ENCODE measurements around the gene TMIGD3. TPM values are rescaled to one million over a fixed set of nuclear protein-coding genes. Genes with fewer than 3 reads are reported as not detected.

Gene TMIGD3
- total and polyA plus RNA-seq, 2 of the 4 experiments (the other 2 are of a cell fraction), result under 0.01 to 0.12 TPM

GRCh38 chr1:111465754-111466153, 37.7 kb downstream of the TMIGD3 start:
- Histone ChIP-seq H2BK5ac (ENCODE audit: low read depth, low read length, poor library complexity, severe bottlenecking) (no peak overlapping the region), H4K20me1 (ENCODE audit: insufficient read depth, low read length) (peaks cover 9% of the 10 kb centered on the region; the same call in 1 of the 2 replicates), H3K36me3 (ENCODE audit: control insufficient read depth, insufficient read depth, low read length) (peaks cover 16% of the 10 kb centered on the region), H2AFZ (replicated peaks; ENCODE audit: low read length, poor library complexity) (no peak overlapping the region), H2AK9ac (replicated peaks; ENCODE audit: low read depth, low read length, poor library complexity) (no peak overlapping the region), H3K14ac (replicated peaks; ENCODE audit: low read depth, low read length) (no peak overlapping the region), H4K91ac (ENCODE audit: insufficient read depth, low read depth, low read length) (no peak overlapping the region), H3K56ac (ENCODE audit: extremely low read depth, insufficient read depth, low read length) (no peak overlapping the region), H3K18ac (ENCODE audit: low read depth, low read length) (no peak overlapping the region), H3K4ac (ENCODE audit: low read depth, low read length) (no peak overlapping the region), H3K4me3 (ENCODE audit: insufficient read depth, low read depth, low read length) (no peak overlapping the region), H3K9ac (ENCODE audit: low read depth, low read length) (no peak overlapping the region), H2BK15ac (ENCODE audit: low read depth, low read length) (no peak overlapping the region), H2BK120ac (ENCODE audit: low read depth, low read length) (no peak overlapping the region), H3K27ac (ENCODE audit: insufficient read depth, low read length) (no peak overlapping the region), H3K9me3 (ENCODE audit: control insufficient read depth, insufficient read depth, low read length) (no peaks in the 10 kb centered on the region), H3K79me1 (ENCODE audit: low read depth in 1 of 2, low read length in 2 of 2) (no peaks in the 10 kb centered on the region), H2AK5ac (ENCODE audit: low read depth, low read length) (no peak overlapping the region), H4K8ac (ENCODE audit: low read depth in 2 of 2, low read length in 2 of 2) (no peak overlapping the region), H4K5ac (ENCODE audit: low read depth, low read length) (no peak overlapping the region), H3K9me1 (ENCODE audit: insufficient read depth, low read length) (peaks cover 9% of the 10 kb centered on the region; the same call in 1 of the 2 replicates), H3K4me1 (ENCODE audit: control insufficient read depth, insufficient read depth, low read length) (no peaks in the 10 kb centered on the region), H2BK20ac (ENCODE audit: low read depth, low read length) (no peak overlapping the region), H3K27me3 (ENCODE audit: control insufficient read depth, insufficient read depth, low read length) (no peaks in the 10 kb centered on the region), H3K4me2 (ENCODE audit: low read depth, low read length) (no peak overlapping the region), H3K23ac (ENCODE audit: low read depth, low read length) (no peak overlapping the region)
- no TSS peak for BruUV-seq (replicated peaks)
- ChIA-PET POLR2A (ENCODE audit: unreplicated experiment) (no interaction called here), CTCF (interaction anchor here (0.5 to 0.9 kb wide), 3 partner anchors 13 to 519 kb away, joined by 3 read pairs; no protein-coding TSS in a partner anchor)
- no CpG with 5 or more reads among the region's 2 CpGs for WGBS, 2 experiments (ENCODE audit: extremely low coverage in 2 of 2, insufficient read length in 1 of 2)
- dilution Hi-C loops (cut with HindIII; ENCODE audit: low sequenced_read_pairs, unreplicated experiment) (loop anchor here (25.0 kb wide), 1 partner anchor 297 kb away; the partner anchor contains the start of gene DDX20), in situ Hi-C loops (cut with MboI; ENCODE audit: low sequenced_read_pairs) (no loop called here), intact Hi-C loops (cut with micrococcal nuclease) (no loop called here)
- TF ChIP-seq RCOR1 (IDR thresholded peaks at IDR 0.05; ENCODE audit: insufficient replicate concordance, low read length) (no peak), USF2 (IDR thresholded peaks at IDR 0.05; ENCODE audit: low read depth, low read length) (no peak), BHLHE40 (IDR thresholded peaks at IDR 0.05; ENCODE audit: low read depth, low read length) (no peak), MAZ (IDR thresholded peaks at IDR 0.05; ENCODE audit: borderline replicate concordance, low read depth, low read length) (no peak), NFE2L2 (IDR thresholded peaks at IDR 0.05; ENCODE audit: low read depth, low read length) (no peak), RFX5 (IDR thresholded peaks at IDR 0.05; ENCODE audit: low read depth, low read length) (no peak), CHD1 (IDR thresholded peaks at IDR 0.05; ENCODE audit: low read depth, low read length) (no peak), CEBPB (IDR thresholded peaks at IDR 0.05; ENCODE audit: low read depth, low read length) (no peak)
- TF ChIP-seq, protein P1, sequence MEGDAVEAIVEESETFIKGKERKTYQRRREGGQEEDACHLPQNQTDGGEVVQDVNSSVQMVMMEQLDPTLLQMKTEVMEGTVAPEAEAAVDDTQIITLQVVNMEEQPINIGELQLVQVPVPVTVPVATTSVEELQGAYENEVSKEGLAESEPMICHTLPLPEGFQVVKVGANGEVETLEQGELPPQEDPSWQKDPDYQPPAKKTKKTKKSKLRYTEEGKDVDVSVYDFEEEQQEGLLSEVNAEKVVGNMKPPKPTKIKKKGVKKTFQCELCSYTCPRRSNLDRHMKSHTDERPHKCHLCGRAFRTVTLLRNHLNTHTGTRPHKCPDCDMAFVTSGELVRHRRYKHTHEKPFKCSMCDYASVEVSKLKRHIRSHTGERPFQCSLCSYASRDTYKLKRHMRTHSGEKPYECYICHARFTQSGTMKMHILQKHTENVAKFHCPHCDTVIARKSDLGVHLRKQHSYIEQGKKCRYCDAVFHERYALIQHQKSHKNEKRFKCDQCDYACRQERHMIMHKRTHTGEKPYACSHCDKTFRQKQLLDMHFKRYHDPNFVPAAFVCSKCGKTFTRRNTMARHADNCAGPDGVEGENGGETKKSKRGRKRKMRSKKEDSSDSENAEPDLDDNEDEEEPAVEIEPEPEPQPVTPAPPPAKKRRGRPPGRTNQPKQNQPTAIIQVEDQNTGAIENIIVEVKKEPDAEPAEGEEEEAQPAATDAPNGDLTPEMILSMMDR (conservative IDR thresholded peaks at IDR 0.05; ENCODE audit: low read depth, low read length), result no peak
- ATAC-seq (ENCODE audit: low read depth) (no peak), DNase-seq (no peak)
